ENCODE data around the gene C16orf92.
"Not testable (repeated sequence)": the region's sequence is repeated elsewhere in the genome, so short reads cannot be mapped to it uniquely, and the experiment has no call there.

Gene C16orf92

DNA sequence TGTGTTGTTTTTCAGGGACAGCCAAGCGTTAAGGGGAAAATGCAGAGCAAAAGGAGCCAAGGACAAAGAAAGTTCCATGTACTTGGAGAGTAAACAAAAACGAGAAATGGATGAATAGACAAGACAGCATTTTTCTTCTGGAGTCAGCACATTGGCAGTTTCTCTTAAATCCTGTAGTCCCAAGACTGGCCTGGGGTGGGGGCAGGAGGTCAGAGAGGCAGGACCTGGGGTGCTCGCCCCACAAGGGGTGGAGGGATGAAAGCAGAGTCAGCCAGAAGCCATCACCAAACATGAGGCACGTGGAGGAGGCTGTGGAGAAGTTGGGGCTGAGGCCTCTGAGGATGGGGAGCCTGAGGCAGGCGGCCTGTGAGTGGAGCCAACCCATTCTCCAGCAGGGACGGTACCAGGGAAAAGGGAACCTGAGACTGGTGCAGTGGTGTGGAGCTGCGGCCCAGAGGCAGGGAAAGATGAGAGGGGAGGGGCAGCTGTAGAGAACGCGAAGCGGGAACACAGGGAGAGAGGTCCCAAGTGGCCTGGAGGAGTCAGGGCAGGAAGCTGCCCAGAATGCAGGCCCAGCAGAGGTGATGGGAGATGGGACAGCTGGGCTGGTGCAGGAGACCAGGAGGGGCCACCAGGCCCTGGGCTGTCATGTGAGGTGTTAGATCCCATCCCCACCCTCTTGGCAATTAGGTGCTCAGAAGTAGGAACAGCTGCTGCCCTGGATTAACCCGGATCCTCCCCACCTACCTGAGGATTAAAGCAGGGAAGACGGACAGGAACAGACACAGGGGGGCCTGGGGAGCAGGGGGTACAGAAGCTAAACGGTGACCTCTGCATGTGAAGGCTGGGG is 4.8 kb downstream of the C16orf92 start:
- no peak for DNase-seq

DNA sequence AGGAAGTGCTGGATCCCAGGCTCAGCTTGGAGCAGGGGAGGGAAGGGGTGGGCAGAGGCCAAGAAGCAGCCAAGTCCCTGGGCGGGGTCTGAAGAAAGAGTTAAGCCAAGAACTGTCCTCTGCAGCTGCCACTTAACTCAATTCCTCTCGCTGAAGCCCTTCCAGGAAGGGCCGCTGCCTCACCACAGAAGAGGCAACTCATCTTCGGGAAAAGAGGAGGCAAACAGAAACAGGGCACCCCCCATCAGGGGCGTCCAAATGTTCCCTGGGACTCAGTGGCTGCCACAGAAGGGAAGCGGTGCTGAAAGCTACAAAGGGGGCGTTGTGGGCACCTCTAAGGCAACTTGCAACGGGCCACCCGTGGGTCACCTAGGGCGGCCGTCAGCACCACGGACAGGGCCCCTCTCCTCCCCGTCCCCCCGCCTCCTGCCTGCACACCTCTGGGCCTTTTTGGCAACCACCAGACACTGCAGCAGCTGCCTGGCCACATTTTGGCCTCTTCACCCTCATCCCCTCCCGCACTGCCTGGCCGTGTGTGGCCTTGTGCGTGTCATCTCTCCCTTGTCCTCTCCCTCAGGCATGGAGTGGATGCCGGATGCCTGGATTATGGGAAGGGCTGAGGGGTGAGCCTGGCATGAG is 5.6 kb downstream of the C16orf92 start:
- DNase-seq = no peak

DNA sequence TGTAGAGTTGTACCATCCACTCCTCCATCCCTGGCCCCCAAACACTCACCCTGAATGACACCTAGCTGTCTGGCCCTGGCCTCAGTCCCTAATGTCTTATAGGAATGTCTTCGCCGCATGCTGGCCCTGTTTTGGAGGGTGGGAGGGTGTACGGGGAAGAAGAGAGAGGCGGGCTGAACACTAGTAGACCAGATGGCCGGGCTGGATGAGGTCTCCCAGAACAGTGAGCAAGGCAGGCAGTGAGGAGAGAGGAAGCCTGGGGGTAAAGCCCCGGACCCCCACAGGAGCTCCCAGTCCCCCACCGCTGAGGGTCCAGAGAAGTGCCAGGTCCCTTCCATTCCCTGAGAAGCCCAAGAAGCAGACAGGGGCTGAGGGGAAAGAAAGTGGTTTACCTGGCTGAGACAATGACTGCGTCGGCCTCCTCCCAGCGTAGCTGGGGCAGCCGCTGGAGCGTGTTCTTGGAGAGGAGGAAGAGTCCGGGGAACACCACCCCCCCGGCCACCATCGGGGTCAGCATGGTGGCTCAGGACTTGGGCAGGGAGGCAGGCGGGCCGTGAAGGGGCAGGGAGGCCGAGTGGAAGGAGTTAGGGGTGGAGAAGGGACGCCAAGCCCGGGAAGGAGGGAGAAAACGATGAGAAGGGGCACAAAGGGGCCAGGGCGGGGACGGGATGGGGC is 7.2 kb downstream of the C16orf92 start:
- no peak for DNase-seq

DNA sequence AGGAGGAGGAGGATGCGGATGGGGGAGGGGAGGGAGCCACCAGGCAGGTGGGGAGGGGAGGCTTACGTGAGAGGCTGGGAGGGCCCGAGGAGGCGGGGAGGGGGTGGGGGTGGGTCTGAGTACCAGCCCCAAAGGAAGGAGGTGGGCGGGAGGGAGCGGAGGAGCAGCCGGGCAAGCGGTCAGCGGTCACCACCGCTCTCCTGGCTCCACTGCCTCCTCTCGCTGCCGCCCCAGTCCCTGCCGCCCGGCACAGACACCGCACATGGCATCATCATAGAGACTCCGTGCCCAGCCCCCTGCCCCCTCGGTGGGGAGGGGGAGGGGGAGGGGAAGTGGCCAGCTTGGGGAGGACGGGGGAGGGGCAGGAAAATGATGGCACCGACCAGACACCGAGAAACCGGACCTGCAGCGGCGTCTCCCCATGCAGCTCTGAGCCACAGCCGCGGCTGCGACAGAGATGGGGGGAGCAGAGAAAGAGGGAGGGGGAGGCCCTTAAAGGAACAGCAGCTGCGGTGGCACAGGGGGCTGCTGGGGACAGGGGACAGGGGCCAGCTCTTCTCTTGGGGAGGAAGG is 7.9 kb downstream of the C16orf92 start, which contains the start of gene TLCD3B:
Gene TLCD3B, minus strand, starts transcription at position 431 of the 573 bp plus-strand sequence. CDS start 744 bp downstream, outside the sequence.
- DNase-seq = no peak

DNA sequence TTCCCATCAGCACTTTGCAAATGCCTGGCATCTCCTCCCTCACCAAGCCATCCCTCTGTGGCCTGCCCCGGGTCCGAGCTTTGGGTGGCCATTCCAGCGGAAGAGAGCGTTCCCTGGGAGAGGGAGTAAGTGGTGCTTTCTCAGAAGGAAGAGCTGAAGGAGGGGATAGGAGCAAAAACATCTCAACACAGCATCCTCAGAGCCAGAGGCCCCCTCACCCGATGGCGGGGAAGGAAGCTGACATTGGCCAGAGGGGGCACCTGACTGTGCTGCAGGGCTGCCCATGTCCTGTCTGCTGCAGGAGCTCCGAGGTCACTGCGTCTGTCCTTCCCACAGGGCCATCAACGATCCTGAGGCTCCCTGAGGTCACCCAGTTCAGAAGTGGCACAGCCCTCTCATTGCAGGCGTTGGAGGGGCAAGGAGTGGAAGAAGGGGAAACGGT is 8.5 kb downstream of the C16orf92 start:
- no peak for DNase-seq

DNA sequence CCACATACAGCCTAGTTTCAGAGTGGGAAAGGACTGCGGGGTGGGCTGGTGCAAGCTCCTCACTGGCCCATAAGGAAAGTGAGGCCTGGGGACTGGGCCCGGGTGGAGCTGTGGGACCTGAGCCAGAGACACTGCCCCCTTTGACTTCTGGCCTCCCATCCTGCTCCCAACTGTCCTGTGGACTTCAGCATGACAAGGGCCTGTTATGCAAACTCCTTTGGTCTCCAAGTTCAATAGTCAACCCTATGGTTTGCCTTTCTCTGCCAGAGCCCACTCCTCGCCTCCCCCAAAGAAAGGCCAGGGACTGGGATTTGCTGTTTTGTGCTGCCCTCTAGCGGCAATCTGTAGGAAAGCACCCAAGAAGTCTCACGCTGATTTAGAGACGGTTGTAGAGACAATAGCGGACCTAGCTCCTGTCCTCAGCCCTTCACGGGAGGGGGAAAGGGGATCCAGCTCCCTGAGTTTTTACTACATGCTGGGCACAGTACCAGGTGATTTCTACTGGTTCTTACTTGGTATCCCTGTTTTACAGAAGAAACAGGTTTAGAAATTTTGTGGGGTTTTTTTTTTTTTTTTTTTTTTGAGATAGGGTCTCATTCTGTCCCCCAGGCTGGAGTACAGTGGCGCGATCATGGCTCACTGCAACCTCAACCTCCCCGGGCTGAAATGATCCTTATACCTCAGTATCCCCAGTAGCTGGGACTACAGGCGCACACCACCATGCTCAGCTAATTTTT is 9.3 kb downstream of the C16orf92 start:
- peak; percentile 71 to 75 for DNase-seq

DNA sequence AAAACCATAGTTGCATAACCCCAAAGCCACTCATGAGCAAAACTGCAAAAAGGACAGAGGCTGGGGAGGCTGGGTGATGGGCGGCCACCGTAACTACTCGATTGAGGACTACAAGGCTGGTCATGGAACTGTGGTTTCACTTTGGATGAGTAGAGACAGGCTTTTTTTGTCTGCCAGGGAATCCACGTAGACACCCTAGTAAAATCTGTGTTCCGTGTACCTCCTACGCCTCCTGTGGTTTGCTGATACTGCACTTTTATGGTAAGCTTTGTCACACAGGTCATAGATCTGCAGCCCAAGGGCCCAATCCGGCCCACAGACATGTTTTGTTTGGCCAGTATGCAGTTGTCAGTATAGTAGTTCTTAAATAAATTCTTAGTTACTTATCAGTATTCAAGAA is 10.3 kb downstream of the C16orf92 start:
- no peak for DNase-seq

DNA sequence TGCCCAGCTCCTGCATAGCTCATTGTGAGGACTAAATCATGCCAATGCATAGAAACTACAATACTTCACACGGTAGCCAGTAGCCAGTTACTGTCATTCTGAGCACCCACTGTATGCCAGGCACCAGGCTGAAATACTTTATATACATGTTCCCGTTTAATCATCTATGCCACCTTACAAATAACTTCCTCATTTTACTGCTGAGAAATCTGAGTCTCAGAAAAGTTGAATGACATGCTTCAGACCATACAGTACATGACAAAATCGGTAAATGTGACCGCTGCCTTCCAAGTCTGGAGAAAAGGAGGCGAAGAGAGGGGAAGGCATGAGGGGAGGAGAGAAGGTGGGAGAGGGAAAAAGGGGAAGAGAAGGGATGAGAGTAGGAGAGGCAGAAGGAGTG is 17.2 kb downstream of the C16orf92 start:
- DNase-seq = peak; percentile 27 to 56

DNA sequence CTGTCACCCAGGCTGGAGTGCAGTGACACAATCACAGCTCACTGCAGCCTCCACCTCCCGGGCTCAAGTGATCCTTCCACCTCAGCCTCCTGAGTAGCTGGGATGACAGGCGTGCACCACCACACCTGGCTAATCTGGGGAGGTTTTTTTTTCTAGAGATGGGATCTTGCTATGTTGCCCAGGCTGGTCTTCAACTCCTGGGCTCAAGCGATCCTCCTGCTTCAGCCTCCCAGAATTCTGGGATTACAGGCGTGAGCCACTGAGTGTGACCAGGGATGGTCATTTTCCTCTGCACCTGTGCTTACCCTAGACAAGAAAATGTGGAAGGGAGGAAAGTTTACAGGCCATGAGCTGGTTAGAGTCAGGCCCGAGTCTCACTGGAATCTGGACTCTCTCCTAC is 17.7 kb downstream of the C16orf92 start:
- DNase-seq = not testable (repeated sequence)

DNA sequence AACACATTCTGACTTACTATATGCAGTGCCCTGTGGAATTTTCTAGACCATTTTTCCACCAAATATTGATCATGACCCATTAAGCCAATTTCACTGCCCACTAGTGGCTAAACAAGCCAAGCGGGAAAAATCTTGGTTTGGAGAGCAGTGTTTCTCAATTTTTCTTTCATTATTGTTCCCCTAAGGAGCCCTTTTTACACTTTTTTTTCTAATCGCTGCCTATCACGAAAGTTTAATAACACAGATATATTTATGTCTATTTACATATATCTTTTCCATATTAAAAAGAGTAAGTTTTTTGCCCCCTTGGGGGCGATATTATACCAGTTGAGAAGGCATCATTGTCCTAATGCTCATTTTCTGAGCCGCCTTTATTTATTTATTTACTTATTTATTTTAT is 18.8 kb downstream of the C16orf92 start:
- DNase-seq = peak; percentile 31 to 56

DNA sequence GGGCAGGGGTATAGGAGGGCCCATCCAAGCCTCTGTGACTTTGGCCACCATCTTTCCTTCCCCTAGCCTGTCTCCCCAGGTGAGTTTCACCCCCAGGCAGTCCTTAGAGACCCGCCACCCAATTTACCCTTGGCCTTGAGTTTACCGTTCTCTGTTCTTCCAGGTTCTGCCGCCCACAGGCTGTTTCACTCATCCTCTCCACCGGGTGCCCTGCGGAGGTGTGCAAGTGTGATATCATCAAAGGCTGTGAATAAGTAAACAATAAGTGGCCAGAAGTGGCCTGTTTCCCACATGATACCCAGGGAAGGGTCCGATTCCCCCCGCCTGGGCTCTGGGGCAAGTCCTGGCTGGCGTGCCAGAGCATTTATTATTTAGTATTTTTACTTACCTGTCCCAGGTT is 23.2 kb downstream of the C16orf92 start:
- no peak for DNase-seq

DNA sequence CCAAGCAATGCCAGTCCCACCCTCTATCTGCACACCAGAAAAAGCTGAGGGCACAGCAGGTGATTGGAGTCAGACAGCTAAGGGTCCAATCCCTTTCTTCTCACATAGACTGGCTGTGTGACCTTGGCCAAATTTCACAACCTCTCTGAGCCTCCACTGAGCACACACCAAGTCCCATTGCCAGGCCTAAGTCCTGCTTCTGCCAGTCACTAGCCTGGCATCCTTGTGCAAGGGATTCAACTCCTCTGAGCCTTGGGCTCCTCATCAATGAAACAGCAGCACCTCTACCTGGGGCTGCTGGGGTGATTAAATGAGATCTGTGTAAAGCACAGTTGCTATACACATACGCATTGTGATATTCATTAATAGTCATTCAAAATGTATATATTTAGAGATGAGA is 23.6 kb downstream of the C16orf92 start:
- DNase-seq = no peak

DNA sequence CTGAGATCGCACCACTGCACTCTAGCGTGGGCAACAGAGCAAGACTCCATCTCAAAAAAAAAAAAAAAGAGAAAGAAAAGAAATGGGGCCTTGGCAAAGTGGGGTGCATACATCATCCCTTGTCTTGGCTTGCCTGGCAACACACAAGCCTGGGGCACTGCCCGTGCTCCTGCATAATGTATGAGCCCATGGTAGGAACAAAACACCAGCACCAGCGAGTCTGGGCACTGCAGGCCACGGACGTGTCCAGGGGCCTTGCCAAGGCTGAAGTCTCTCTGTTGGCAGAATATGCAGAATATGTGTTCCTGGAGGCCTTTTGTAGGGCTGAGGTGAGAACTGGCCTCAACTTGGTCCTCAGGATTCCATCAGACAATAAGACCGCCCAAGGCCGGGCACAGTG is 26.9 kb downstream of the C16orf92 start:
- no peak for DNase-seq

DNA sequence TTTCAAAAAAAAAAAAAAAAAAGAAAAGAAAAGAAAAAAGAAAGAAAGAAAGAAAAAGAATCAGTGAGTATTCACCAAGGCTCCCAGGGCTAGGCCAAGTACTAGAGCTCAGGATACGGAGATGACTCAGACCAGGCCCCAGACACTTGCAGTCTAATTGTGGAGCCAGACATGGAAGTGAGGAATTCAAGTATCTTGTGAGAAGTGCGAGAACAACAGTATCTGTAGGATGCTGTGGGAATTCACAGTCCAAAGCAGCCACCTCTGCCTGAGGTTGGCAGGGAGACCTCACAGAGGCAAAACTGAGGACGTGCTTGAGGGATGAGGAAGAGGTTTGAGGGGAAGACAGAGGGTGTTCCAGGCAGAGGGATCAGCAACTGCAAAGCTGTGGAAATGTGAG is 28.5 kb downstream of the C16orf92 start:
- DNase-seq = no peak

DNA sequence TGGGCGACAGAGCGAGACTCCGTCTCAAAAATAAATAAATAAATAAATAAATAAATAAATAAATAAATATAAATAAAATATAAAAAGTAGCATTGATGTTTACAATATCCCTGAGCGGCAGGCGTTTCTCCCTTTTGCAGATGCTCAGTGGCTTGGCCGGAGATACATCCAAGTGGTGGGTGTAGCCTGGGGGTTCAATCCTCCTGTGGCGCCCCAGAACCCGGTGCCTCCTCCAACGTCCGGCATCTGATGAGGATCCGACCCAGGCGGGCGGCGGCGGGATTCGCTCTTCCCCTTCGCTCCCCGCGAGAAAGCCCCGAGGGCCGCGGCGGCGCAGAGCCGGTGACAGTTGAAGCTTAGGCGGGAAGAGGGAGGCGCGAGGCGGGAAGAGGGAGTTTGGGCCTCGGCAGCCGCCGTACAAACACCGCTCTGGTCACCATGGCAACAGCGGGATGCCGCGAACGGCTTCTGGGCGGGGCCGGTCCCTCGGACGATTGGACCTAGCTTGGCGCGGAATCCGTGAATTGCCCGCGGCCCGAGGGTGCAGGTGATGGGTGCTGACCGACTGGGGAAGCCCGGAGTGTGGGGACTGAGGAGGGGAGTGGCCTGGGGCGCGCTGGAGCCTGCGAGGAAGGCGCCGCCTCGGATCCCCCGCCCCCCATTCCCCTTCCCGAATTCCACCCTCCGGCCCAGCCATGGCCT is 29.8 kb downstream of the C16orf92 start:
- DNase-seq = peak; percentile 92 to 94

DNA sequence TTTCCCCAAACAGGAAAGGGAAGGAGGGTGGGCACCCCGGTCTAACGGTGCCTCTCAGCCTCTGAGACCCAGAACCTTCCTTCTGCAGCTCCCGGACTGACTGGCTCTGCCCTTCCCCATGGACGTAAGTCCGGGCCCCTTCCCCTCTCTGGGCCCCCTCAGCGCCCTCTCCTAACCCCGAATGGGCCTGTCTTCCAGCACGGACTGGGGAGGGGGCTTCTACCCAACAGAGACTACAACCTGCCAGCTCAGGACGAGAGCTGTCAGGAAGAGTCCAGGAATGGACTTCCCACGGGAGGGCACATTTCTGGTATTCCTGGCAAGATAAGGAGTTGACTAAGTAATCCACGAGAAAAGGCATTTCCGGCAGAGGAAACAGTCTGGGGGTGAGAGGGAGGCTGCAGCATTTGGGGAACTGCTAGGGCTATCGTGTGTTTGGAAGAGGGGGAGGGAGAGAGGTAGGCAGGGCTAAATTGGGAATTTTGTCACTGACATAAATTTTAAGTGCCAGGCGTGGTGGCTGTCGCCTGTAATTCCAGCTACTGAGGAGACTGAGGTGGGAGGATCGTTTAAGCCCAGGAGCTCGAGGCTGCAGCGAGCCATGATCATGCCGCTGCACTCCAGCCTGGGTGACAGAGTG is 30.5 kb downstream of the C16orf92 start:
- peak in 1 of 2 donors; percentile 44 for DNase-seq

DNA sequence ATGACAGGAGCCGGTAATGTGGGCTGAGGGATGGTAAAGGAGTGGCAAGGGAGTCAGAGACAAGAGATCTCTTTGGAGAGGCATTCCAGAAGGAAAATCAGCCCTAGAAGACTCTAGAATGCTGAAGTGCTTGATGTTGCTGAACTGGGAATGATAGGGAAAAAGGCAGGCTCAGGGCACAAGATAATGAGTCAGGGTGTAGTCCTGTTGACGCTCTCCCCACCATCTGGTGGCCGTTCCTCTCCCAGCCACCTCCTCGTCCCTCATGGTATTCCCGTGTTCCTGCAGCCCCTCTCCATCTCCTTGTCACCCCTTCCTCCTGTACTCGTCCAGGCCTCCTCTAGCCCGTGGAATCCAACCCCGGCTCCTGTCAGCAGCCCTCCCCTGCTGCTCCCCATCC is 31.5 kb downstream of the C16orf92 start:
- no peak for DNase-seq

DNA sequence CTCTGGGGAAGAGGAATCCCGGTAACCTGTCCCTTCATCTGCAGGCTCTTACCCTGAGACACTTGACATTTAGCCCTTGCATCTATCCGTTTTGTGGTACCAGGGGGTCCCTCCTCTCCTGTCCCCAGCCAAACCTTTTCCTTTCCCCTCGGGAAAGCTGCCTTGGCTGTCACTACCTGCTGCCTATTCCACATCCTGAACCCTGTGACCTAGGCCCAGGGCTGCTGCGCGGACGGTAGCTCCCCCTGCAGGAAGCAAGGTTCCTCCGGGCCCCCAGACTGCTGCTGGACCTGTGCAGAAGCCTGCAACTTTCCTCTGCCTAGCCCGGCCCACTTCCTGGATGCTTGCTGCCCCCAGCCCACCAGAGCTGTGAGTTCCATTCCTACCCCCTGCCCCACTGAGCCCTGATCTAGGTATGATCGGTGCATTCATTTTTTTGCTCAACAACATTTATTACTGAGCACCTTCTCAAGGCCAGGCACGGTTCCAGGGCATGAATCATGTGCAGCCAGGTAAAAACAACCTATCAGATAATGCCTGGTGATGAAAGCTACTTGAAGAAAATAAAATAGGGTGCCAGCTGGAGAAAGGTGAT is 32.1 kb downstream of the C16orf92 start:
- DNase-seq = peak; percentile 33 to 49

DNA sequence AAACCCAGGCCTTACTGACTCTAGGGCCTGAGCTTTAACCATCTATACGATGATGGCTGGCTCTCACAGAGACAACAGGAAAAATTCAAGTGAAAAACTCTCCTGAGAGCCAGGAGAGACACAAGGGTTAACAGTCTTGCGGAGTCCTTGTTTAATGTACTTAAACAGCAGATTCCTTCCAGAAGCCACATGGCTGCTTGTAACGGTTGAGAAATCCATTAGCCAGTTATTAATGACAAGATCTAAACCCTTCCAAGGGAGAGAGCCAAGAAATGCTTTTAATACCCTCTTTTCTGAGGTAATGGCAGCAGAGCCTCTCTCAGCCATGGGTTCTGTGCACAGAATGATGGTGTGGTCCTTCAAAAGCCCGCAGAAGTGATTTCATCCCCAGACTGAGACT is 37.3 kb downstream of the C16orf92 start:
- no peak for DNase-seq

DNA sequence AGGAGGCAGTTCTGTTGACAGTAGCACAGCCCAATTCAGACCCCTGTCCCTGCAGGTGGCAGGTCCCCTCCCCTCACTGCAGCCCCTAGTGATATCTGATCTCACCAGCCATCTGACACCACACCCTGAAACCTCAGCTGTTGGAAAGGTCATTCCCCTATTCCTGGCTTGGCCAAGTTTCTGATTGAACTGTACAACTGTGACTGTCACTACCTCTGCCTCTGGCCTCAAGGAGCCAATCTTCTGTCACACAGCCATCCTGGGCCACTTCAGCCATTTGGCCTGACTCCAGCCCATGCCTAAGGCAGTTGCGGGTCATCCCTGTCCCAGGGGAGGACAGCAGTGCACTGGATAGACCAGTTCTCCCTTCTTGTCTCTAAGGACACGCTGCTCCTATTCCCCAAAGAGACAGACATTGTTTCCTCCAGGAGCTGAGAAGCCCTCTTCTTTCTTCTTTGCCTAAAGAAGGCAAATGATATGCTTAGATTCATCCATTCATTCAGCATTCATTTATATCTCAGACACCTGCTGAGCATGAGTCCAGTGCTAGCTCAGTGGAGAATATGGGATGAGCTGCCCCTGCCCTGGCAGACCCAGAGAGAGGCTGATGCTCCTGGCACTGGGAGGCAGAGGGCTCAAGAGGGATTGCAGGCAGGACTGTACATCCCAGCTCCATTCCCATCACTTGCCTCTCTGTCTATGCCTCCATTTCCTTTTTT is 38.0 kb downstream of the C16orf92 start:
- no peak for DNase-seq
